GM23338 (cell line): ENCODE data around the gene AIP. TPM values are rescaled to one million over a fixed set of nuclear protein-coding genes. Genes with fewer than 3 reads are reported as not detected.

Experiments used
- ATAC-seq: fragments of 200-7000 bp; cut with Tn5 transposase; 3 replicates; pipeline ENCODE4 v1.9.1; 2020
- DNase-seq: peaks from one replicate; pipeline ENCODE4 v3.0.0-alpha.2; 2015; ENCODE audit warnings: low spot score
- H2AFZ ChIP-seq: fragments of 200-600 bp; sonication (generic); 2 replicates; pipeline ENCODE4 v1.8.0; 2016; ENCODE audit warnings: antibody characterized with exemption, mild to moderate bottlenecking, moderate library complexity
- H3F3A ChIP-seq: fragments of 200-600 bp; sonication (generic); replicated peaks from 2 replicates; pipeline ENCODE4 v1.8.0; 2017; ENCODE audit warnings: antibody characterized with exemption, mixed run types, low read depth
- H3K27ac ChIP-seq: fragments of 200-600 bp; sonication (generic); 2 replicates; pipeline ENCODE4 v1.6.1; 2016; ENCODE audit warnings: low read depth
- H3K27me3 ChIP-seq: fragments of 200-600 bp; sonication (generic); 2 replicates; pipeline ENCODE4 v1.8.0; 2016; ENCODE audit warnings: mild to moderate bottlenecking, mixed run types, moderate library complexity; ENCODE audit not compliant: insufficient read depth
- H3K36me3 ChIP-seq: fragments of 200-600 bp; sonication (generic); 2 replicates; pipeline ENCODE4 v1.8.0; 2016; ENCODE audit warnings: mild to moderate bottlenecking; ENCODE audit not compliant: insufficient read depth
- H3K4me1 ChIP-seq: fragments of 200-600 bp; sonication (generic); 2 replicates; pipeline ENCODE4 v1.8.0; 2016; ENCODE audit warnings: mild to moderate bottlenecking, moderate library complexity; ENCODE audit not compliant: insufficient read depth
- H3K4me2 ChIP-seq: fragments of 200-600 bp; sonication (generic); 2 replicates; pipeline ENCODE4 v1.7.1; 2017; ENCODE audit warnings: mixed run types
- H3K4me3 ChIP-seq: fragments of 200-600 bp; sonication (generic); 2 replicates; pipeline ENCODE4 v1.6.1; 2016; ENCODE audit warnings: mixed run types
- H3K79me2 ChIP-seq: fragments of 200-600 bp; sonication (generic); replicated peaks from 2 replicates; pipeline ENCODE4 v1.8.0; 2017; ENCODE audit warnings: mild to moderate bottlenecking; ENCODE audit not compliant: insufficient read depth
- H3K9me2 ChIP-seq: fragments of 200-600 bp; sonication (generic); 2 replicates; pipeline ENCODE4 v1.8.0; 2017; ENCODE audit not compliant: insufficient read depth
- H4K20me1 ChIP-seq: fragments of 200-600 bp; sonication (generic); replicated peaks from 2 replicates; pipeline ENCODE4 v1.8.0; 2017; ENCODE audit warnings: mild to moderate bottlenecking; ENCODE audit not compliant: insufficient read depth
- H3K27ac Mint-ChIP-seq: 2 replicates; pipeline ENCODE4 v1.8.0; 2020; ENCODE audit warnings: inconsistent platforms, mild to moderate bottlenecking, moderate library complexity, mixed read lengths
- H3K27me3 Mint-ChIP-seq: 3 replicates; pipeline ENCODE4 v1.8.0; 2022; ENCODE audit warnings: low read depth, mild to moderate bottlenecking, moderate library complexity, mixed read lengths, inconsistent platforms; ENCODE audit not compliant: insufficient read depth, poor library complexity
- H3K36me3 Mint-ChIP-seq: 3 replicates; pipeline ENCODE4 v1.8.0; 2021; ENCODE audit warnings: low read depth, mild to moderate bottlenecking, inconsistent platforms, moderate library complexity, mixed read lengths
- H3K4me1 Mint-ChIP-seq: 3 replicates; pipeline ENCODE4 v1.8.0; 2020; ENCODE audit warnings: mild to moderate bottlenecking, inconsistent platforms, mixed read lengths
- H3K4me3 Mint-ChIP-seq: 3 replicates; pipeline ENCODE4 v1.8.0; 2021; ENCODE audit warnings: moderate library complexity, mild to moderate bottlenecking, inconsistent platforms, mixed read lengths
- H3K9me3 Mint-ChIP-seq: 3 replicates; pipeline ENCODE4 v1.8.0; 2020; ENCODE audit warnings: moderate library complexity, mild to moderate bottlenecking, inconsistent platforms, mixed read lengths
- CREB1 ChIP-seq: fragments of 250-450 bp; sonication (Bioruptor Pico); IDR thresholded peaks from 2 replicates; pipeline ENCODE4 v1.5.0; 2020; ENCODE audit warnings: low read depth, mild to moderate bottlenecking, moderate library complexity
- EZH2 ChIP-seq: fragments of 200-600 bp; sonication (generic); IDR thresholded peaks from one replicate; pipeline ENCODE4 v1.8.0; 2017; ENCODE audit warnings: antibody characterized with exemption, mild to moderate bottlenecking, low read depth; ENCODE audit not compliant: unreplicated experiment
- EZH2phosphoT487 ChIP-seq: fragments of 200-600 bp; sonication (generic); IDR thresholded peaks from one replicate; pipeline ENCODE4 v1.8.1; 2018; ENCODE audit warnings: antibody characterized with exemption; ENCODE audit not compliant: unreplicated experiment
- JUNB ChIP-seq: IDR thresholded peaks from one replicate; pipeline ENCODE4 v1.6.1; 2016; ENCODE audit warnings: antibody characterized with exemption; ENCODE audit not compliant: unreplicated experiment
- NANOG ChIP-seq: IDR thresholded peaks from 2 replicates; pipeline ENCODE4 v1.6.1; 2016; ENCODE audit warnings: antibody characterized with exemption, borderline replicate concordance
- POLR2AphosphoS5 ChIP-seq: IDR thresholded peaks from 2 replicates; pipeline ENCODE4 v1.6.1; 2016; ENCODE audit warnings: antibody characterized with exemption, low read depth
- STAT1 ChIP-seq: IDR thresholded peaks from one replicate; pipeline ENCODE4 v1.6.1; 2016; ENCODE audit warnings: antibody characterized with exemption; ENCODE audit not compliant: unreplicated experiment
- ZNF114 ChIP-seq: fragments of 250-450 bp; sonication (Bioruptor Pico); IDR thresholded peaks from 2 replicates; pipeline ENCODE4 v1.5.0; 2020; ENCODE audit warnings: mild to moderate bottlenecking, moderate library complexity
- ZNF331 ChIP-seq: fragments of 250-450 bp; sonication (Bioruptor Pico); IDR thresholded peaks from 2 replicates; pipeline ENCODE4 v1.5.0; 2020; ENCODE audit warnings: low read depth, mild to moderate bottlenecking, moderate library complexity
- polyA plus RNA-seq: library from polyadenylated mRNA; unstranded; fragments of >200 nt; fragmentation: Nextera tagmentation; extraction: Ambion mirVana; gene quantifications from 2 replicates; pipeline ENCODE4 v1.2.1, GENCODE V29; 2016
- total RNA-seq: library from RNA; depleted of rRNA; stranded (reverse); fragments of >200 nt; shearing (Covaris generic); gene quantifications from 2 replicates; pipeline ENCODE4 v1.2.3, GENCODE V29; 2014
- TF ChIP-seq, protein P1 (sequence below), 2 experiments: fragments of 200-600 bp in 1 of 2; sonication (generic) in 1 of 2; conservative IDR thresholded peaks; 2 replicates each; pipeline versions ENCODE4 v1.5.1 to v1.6.1; 2016 to 2017; ENCODE audit warnings: antibody characterized with exemption in 2 of 2, low read depth in 2 of 2, mild to moderate bottlenecking in 2 of 2, moderate library complexity in 1 of 2
- TF ChIP-seq, protein P2 (sequence below): IDR thresholded peaks from one replicate; pipeline ENCODE4 v1.6.1; 2018; ENCODE audit warnings: antibody characterized with exemption; ENCODE audit not compliant: unreplicated experiment
- TF ChIP-seq, protein P3 (sequence below): fragments of 250-450 bp; sonication (Bioruptor Pico); IDR thresholded peaks from 2 replicates; pipeline ENCODE4 v1.5.0; 2020; ENCODE audit warnings: mild to moderate bottlenecking, moderate library complexity
- TF ChIP-seq, protein P4 (sequence below): IDR thresholded peaks from 2 replicates; pipeline ENCODE4 v1.6.1; 2016; ENCODE audit warnings: antibody characterized with exemption

AIP gene
- total and polyA plus RNA-seq, 2 experiments from 2014 or later, result 29.1 to 32.1 TPM

DNA sequence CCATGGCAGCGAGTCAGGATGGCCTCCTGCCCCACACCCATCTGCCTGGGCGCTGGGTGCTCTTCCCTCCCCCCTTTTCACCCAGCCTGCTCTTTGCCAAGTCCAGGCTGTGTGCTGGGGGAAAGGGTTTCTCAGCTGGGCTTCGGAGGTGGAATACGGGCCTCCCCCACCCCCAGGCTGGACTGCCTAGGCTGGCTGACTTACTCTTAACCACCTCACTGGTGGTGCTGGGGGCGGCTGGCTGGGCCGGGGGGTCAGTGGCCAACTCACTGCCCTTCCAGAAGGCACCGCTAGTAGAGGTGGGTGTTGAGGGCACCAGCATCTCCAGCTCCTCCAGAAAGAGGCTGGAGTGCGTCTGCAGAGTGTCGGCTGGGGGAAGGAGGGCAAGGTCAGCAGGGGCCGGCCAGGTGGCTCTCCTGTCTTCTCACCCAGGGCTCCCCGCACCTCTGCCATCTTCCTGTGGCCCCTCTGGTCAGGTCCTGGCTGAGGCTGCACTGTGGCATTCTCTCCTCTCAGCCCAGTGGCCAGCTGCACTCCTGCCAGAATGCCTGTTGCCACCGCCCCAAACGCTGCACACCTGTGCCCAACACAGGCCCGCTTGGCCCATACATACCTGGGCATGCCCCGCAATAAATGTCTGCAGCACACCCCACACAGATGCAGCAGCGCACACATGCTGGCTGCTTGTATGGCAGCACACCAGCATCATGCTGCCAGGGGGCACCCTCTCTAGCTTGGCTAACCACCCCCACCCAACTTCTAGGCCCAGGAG, 12.6 kb downstream of the AIP start:
- no peaks in the 10 kb centered on the region for H3K79me2 ChIP-seq
- no peak overlapping the region for H3K4me3 Mint-ChIP-seq
- ATAC-seq, result no peak
- no peaks in the 10 kb centered on the region for H3K4me1 Mint-ChIP-seq
- H3K9me3 Mint-ChIP-seq, result no peaks in the 10 kb centered on the region
- no peaks in the 10 kb centered on the region; the same call in 1 of the 2 replicates for H3K36me3 ChIP-seq
- no peak overlapping the region for H3K27ac ChIP-seq
- H4K20me1 ChIP-seq, result no peaks in the 10 kb centered on the region; the same call in 1 of the 2 replicates
- no peaks in the 10 kb centered on the region for H3K9me2 ChIP-seq
- H3K36me3 Mint-ChIP-seq, result no peaks in the 10 kb centered on the region; the same call in 2 of the 3 replicates
- H3K27me3 Mint-ChIP-seq, result peaks cover under 1% of the 10 kb centered on the region
- DNase-seq, result no peak
- H3K27ac Mint-ChIP-seq, result no peak overlapping the region
- H2AFZ ChIP-seq, result no peak overlapping the region
- no peaks in the 10 kb centered on the region for H3K27me3 ChIP-seq
- no peak overlapping the region for H3K4me2 ChIP-seq
- 0 out of 2 replicates have a peak, but pooled peaks cover 3% of the 10 kb centered on the region for H3F3A ChIP-seq
- TF ChIP-seq, protein P1, sequence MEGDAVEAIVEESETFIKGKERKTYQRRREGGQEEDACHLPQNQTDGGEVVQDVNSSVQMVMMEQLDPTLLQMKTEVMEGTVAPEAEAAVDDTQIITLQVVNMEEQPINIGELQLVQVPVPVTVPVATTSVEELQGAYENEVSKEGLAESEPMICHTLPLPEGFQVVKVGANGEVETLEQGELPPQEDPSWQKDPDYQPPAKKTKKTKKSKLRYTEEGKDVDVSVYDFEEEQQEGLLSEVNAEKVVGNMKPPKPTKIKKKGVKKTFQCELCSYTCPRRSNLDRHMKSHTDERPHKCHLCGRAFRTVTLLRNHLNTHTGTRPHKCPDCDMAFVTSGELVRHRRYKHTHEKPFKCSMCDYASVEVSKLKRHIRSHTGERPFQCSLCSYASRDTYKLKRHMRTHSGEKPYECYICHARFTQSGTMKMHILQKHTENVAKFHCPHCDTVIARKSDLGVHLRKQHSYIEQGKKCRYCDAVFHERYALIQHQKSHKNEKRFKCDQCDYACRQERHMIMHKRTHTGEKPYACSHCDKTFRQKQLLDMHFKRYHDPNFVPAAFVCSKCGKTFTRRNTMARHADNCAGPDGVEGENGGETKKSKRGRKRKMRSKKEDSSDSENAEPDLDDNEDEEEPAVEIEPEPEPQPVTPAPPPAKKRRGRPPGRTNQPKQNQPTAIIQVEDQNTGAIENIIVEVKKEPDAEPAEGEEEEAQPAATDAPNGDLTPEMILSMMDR (conservative IDR thresholded peaks at IDR 0.05; ENCODE audit: low read depth in 2 of 2), result no peak
- TF ChIP-seq ZNF114 (CRISPR knock-in tag) (no peak), STAT1 (no peak), ZNF331 (CRISPR knock-in tag) (no peak), EZH2 (no peak), EZH2phosphoT487 (no peak), CREB1 (CRISPR knock-in tag) (no peak), NANOG (no peak), POLR2AphosphoS5 (no peak), JUNB (no peak)
- TF ChIP-seq, protein P2, sequence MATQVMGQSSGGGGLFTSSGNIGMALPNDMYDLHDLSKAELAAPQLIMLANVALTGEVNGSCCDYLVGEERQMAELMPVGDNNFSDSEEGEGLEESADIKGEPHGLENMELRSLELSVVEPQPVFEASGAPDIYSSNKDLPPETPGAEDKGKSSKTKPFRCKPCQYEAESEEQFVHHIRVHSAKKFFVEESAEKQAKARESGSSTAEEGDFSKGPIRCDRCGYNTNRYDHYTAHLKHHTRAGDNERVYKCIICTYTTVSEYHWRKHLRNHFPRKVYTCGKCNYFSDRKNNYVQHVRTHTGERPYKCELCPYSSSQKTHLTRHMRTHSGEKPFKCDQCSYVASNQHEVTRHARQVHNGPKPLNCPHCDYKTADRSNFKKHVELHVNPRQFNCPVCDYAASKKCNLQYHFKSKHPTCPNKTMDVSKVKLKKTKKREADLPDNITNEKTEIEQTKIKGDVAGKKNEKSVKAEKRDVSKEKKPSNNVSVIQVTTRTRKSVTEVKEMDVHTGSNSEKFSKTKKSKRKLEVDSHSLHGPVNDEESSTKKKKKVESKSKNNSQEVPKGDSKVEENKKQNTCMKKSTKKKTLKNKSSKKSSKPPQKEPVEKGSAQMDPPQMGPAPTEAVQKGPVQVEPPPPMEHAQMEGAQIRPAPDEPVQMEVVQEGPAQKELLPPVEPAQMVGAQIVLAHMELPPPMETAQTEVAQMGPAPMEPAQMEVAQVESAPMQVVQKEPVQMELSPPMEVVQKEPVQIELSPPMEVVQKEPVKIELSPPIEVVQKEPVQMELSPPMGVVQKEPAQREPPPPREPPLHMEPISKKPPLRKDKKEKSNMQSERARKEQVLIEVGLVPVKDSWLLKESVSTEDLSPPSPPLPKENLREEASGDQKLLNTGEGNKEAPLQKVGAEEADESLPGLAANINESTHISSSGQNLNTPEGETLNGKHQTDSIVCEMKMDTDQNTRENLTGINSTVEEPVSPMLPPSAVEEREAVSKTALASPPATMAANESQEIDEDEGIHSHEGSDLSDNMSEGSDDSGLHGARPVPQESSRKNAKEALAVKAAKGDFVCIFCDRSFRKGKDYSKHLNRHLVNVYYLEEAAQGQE, result no peak
- TF ChIP-seq, protein P3, sequence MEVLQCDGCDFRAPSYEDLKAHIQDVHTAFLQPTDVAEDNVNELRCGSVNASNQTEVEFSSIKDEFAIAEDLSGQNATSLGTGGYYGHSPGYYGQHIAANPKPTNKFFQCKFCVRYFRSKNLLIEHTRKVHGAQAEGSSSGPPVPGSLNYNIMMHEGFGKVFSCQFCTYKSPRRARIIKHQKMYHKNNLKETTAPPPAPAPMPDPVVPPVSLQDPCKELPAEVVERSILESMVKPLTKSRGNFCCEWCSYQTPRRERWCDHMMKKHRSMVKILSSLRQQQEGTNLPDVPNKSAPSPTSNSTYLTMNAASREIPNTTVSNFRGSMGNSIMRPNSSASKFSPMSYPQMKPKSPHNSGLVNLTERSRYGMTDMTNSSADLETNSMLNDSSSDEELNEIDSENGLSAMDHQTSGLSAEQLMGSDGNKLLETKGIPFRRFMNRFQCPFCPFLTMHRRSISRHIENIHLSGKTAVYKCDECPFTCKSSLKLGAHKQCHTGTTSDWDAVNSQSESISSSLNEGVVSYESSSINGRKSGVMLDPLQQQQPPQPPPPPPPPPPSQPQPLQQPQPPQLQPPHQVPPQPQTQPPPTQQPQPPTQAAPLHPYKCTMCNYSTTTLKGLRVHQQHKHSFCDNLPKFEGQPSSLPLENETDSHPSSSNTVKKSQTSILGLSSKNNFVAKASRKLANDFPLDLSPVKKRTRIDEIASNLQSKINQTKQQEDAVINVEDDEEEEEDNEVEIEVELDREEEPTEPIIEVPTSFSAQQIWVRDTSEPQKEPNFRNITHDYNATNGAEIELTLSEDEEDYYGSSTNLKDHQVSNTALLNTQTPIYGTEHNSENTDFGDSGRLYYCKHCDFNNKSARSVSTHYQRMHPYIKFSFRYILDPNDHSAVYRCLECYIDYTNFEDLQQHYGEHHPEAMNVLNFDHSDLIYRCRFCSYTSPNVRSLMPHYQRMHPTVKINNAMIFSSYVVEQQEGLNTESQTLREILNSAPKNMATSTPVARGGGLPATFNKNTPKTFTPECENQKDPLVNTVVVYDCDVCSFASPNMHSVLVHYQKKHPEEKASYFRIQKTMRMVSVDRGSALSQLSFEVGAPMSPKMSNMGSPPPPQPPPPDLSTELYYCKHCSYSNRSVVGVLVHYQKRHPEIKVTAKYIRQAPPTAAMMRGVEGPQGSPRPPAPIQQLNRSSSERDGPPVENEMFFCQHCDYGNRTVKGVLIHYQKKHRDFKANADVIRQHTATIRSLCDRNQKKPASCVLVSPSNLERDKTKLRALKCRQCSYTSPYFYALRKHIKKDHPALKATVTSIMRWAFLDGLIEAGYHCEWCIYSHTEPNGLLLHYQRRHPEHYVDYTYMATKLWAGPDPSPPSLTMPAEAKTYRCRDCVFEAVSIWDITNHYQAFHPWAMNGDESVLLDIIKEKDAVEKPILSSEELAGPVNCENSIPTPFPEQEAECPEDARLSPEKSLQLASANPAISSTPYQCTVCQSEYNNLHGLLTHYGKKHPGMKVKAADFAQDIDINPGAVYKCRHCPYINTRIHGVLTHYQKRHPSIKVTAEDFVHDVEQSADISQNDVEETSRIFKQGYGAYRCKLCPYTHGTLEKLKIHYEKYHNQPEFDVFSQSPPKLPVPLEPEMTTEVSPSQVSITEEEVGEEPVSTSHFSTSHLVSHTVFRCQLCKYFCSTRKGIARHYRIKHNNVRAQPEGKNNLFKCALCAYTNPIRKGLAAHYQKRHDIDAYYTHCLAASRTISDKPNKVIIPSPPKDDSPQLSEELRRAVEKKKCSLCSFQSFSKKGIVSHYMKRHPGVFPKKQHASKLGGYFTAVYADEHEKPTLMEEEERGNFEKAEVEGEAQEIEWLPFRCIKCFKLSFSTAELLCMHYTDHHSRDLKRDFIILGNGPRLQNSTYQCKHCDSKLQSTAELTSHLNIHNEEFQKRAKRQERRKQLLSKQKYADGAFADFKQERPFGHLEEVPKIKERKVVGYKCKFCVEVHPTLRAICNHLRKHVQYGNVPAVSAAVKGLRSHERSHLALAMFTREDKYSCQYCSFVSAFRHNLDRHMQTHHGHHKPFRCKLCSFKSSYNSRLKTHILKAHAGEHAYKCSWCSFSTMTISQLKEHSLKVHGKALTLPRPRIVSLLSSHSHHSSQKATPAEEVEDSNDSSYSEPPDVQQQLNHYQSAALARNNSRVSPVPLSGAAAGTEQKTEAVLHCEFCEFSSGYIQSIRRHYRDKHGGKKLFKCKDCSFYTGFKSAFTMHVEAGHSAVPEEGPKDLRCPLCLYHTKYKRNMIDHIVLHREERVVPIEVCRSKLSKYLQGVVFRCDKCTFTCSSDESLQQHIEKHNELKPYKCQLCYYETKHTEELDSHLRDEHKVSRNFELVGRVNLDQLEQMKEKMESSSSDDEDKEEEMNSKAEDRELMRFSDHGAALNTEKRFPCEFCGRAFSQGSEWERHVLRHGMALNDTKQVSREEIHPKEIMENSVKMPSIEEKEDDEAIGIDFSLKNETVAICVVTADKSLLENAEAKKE, result no peak
- TF ChIP-seq, protein P4, sequence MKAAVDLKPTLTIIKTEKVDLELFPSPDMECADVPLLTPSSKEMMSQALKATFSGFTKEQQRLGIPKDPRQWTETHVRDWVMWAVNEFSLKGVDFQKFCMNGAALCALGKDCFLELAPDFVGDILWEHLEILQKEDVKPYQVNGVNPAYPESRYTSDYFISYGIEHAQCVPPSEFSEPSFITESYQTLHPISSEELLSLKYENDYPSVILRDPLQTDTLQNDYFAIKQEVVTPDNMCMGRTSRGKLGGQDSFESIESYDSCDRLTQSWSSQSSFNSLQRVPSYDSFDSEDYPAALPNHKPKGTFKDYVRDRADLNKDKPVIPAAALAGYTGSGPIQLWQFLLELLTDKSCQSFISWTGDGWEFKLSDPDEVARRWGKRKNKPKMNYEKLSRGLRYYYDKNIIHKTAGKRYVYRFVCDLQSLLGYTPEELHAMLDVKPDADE, result no peak
- no peaks in the 10 kb centered on the region for H3K4me1 ChIP-seq
- no peak overlapping the region for H3K4me3 ChIP-seq
